ENCODE results near the gene AGMO. TPM values are rescaled to one million over a fixed set of nuclear protein-coding genes. Genes with fewer than 3 reads are reported as not detected.

The AGMO gene
- total RNA-seq, 1 experiment from 2014 or later = not detected

DNA sequence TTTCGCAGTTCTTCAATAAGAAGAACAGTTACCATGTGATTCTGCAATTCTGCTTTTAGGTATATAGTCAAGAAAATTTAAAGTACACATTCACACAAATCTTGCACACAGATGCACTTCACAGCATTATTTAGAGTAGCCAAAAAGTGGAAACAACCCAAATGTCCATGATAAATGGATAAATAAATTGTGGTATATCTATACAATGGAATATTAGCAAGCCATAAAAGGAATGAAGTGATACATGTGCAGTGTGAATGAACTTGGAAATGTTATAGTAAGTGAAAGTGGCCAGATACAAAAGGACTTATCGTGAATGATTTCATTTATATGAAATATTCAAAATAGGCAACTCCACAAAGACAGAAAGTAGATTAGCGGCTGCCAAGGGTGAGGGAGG is 109.1 kb downstream of the AGMO start:
- POLR2A ChIA-PET = no interaction called here
- CTCF ChIA-PET = no interaction called here

DNA sequence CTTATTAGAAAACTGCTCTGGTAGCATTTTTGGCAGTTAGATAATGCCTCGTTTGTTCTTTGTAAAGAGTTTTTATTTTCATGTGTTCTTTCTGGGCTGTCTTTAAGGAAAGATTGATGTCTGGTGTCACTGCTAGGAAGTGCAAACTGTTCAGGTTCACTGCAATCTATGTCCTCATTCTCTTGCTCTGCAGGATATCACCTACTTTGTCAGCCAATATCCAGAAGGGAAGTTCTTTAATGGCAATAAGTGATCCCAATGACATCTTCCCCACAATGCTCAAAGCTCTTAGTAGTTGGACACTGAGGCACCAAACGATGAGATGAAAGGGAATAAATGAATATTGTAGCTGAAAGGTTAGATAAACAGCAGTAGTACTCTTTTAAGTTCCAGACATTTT is 115.1 kb downstream of the AGMO start:
- TF ChIP-seq POLR2AphosphoS5 (IDR thresholded peaks at IDR 0.05; ENCODE audit: low read depth, low read length) (no peak), TCF7L2 (IDR thresholded peaks at IDR 0.05; ENCODE audit: low read depth, low read length) (no peak)
- Histone ChIP-seq H3K27ac (ENCODE audit: low read length) (no peak overlapping the region), H3K4me3 (ENCODE audit: low read depth in 2 of 2, low read length in 2 of 2) (no peak overlapping the region), H3K9me3 (ENCODE audit: control insufficient read depth, insufficient read depth, low read depth, low read length) (no peaks in the 10 kb centered on the region; the same call in 1 of the 2 replicates), H3K4me1 (ENCODE audit: control insufficient read depth, insufficient read depth, low read length) (no peaks in the 10 kb centered on the region), H3K27me3 (ENCODE audit: control insufficient read depth, insufficient read depth, low read length) (no peaks in the 10 kb centered on the region), H3K36me3 (ENCODE audit: control insufficient read depth, insufficient read depth, low read length) (no peaks in the 10 kb centered on the region)
- DNase-seq (ENCODE audit: low read depth, low spot score) = no peak
- ChIA-PET POLR2A (no interaction called here), CTCF (no interaction called here)
- no TSS peak for BruUV-seq (replicated peaks)
- no peak for ATAC-seq
- intact Hi-C loops (cut with micrococcal nuclease; ENCODE audit: unreplicated experiment) (no loop called here), in situ Hi-C loops (cut with HindIII; ENCODE audit: low pct_unique_long_range_greater_than_20kb, low sequenced_read_pairs) (no loop called here)

More for the DNA sequence above, 109.1 kb downstream of the AGMO start:
- no peaks in the 10 kb centered on the region for H3K4me1 ChIP-seq (ENCODE audit: control insufficient read depth, insufficient read depth, low read length)
- TF ChIP-seq, protein P1, sequence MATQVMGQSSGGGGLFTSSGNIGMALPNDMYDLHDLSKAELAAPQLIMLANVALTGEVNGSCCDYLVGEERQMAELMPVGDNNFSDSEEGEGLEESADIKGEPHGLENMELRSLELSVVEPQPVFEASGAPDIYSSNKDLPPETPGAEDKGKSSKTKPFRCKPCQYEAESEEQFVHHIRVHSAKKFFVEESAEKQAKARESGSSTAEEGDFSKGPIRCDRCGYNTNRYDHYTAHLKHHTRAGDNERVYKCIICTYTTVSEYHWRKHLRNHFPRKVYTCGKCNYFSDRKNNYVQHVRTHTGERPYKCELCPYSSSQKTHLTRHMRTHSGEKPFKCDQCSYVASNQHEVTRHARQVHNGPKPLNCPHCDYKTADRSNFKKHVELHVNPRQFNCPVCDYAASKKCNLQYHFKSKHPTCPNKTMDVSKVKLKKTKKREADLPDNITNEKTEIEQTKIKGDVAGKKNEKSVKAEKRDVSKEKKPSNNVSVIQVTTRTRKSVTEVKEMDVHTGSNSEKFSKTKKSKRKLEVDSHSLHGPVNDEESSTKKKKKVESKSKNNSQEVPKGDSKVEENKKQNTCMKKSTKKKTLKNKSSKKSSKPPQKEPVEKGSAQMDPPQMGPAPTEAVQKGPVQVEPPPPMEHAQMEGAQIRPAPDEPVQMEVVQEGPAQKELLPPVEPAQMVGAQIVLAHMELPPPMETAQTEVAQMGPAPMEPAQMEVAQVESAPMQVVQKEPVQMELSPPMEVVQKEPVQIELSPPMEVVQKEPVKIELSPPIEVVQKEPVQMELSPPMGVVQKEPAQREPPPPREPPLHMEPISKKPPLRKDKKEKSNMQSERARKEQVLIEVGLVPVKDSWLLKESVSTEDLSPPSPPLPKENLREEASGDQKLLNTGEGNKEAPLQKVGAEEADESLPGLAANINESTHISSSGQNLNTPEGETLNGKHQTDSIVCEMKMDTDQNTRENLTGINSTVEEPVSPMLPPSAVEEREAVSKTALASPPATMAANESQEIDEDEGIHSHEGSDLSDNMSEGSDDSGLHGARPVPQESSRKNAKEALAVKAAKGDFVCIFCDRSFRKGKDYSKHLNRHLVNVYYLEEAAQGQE (IDR thresholded peaks at IDR 0.05; ENCODE audit: insufficient read depth in 1 of 2, low read depth in 2 of 2, low read length in 1 of 2) = no peak
- TF ChIP-seq CTCF (IDR thresholded peaks at IDR 0.05) = no peak
- TF ChIP-seq POLR2AphosphoS5 (IDR thresholded peaks at IDR 0.05; ENCODE audit: low read depth, low read length) = no peak
- TF ChIP-seq TCF7L2 (IDR thresholded peaks at IDR 0.05; ENCODE audit: low read depth, low read length) = no peak
- no peak for TF ChIP-seq SIN3A (IDR thresholded peaks at IDR 0.05; ENCODE audit: borderline replicate concordance, insufficient read depth, low read depth, low read length)
- intact Hi-C loops (cut with micrococcal nuclease; ENCODE audit: unreplicated experiment) = no loop called here
- no peaks in the 10 kb centered on the region for H3K9me3 ChIP-seq (ENCODE audit: control insufficient read depth, insufficient read depth, low read depth, low read length)
- in situ Hi-C loops (cut with HindIII; ENCODE audit: low pct_unique_long_range_greater_than_20kb, low sequenced_read_pairs) = no loop called here
- no peak overlapping the region for H3K27ac ChIP-seq (ENCODE audit: low read length)
- ATAC-seq (no peak), DNase-seq (ENCODE audit: low read depth, low spot score) (no peak)
- H3K36me3 ChIP-seq (ENCODE audit: control insufficient read depth, insufficient read depth, low read length) = no peaks in the 10 kb centered on the region
- H3K4me3 ChIP-seq (ENCODE audit: low read depth in 2 of 2, low read length in 2 of 2) = no peak overlapping the region
- H3K27me3 ChIP-seq (ENCODE audit: control insufficient read depth, insufficient read depth, low read length) = no peaks in the 10 kb centered on the region
- no TSS peak for BruUV-seq (replicated peaks)

DNA sequence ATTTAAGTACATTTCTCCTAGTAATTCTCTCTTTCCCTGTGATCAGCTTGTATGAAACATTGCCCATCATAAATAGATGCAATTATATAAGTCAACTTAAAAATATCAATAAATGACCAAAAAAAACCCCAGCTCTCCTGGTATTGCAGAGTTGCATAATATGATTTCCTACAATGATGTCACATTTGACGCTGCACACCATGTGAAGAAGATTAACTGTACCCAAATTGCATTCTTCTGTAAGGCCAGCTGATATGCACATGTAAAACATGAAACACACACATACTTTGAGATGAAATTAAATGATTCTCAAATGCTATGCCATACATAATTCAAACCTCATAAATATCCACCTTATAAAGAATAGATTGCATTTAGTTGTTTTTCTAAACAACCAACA is 115.5 kb downstream of the AGMO start:
- intact Hi-C loops (cut with micrococcal nuclease; ENCODE audit: unreplicated experiment) (no loop called here), in situ Hi-C loops (cut with HindIII; ENCODE audit: low pct_unique_long_range_greater_than_20kb, low sequenced_read_pairs) (no loop called here)
- TF ChIP-seq, protein P1 (IDR thresholded peaks at IDR 0.05; ENCODE audit: insufficient read depth in 1 of 2, low read depth in 2 of 2, low read length in 1 of 2) = no peak
- no TSS peak for BruUV-seq (replicated peaks)
- no peak overlapping the region for H3K4me3 ChIP-seq (ENCODE audit: low read depth in 2 of 2, low read length in 2 of 2)
- ChIA-PET CTCF (no interaction called here), POLR2A (no interaction called here)
- DNase-seq (ENCODE audit: low read depth, low spot score) (no peak), ATAC-seq (no peak)
- H3K36me3 ChIP-seq (ENCODE audit: control insufficient read depth, insufficient read depth, low read length) = no peaks in the 10 kb centered on the region
- no peaks in the 10 kb centered on the region for H3K27me3 ChIP-seq (ENCODE audit: control insufficient read depth, insufficient read depth, low read length)
- no peaks in the 10 kb centered on the region for H3K4me1 ChIP-seq (ENCODE audit: control insufficient read depth, insufficient read depth, low read length)
- no peak overlapping the region for H3K27ac ChIP-seq (ENCODE audit: low read length)
- H3K9me3 ChIP-seq (ENCODE audit: control insufficient read depth, insufficient read depth, low read depth, low read length) = no peaks in the 10 kb centered on the region; the same call in 1 of the 2 replicates

Measured in Panc1 (cell line).